Measurements from ENCODE around the gene ATP5PD.

GRCh38 chr17:75036643-75037268 is 10.0 kb downstream of the ATP5PD start:
- no peak for TF ChIP-seq CTCF (IDR thresholded peaks at IDR 0.05; ENCODE audit: insufficient read depth, low read length)
- no peak for TF ChIP-seq POLR2AphosphoS5 (IDR thresholded peaks at IDR 0.05; ENCODE audit: low read depth)

Data from HL-60 (cell line).